Brain microvascular endothelial cell (primary cell): ENCODE data around the gene FAM186B.

Source experiments
- DNase-seq: peaks from one replicate; pipeline ENCODE4 v3.0.0-alpha.2; 2020
- H3K27ac ChIP-seq: fragments of 250-450 bp; sonication (Bioruptor Pico); 2 replicates; pipeline ENCODE4 v1.5.1; 2020; ENCODE audit warnings: mild to moderate bottlenecking, moderate library complexity
- H3K27me3 ChIP-seq: fragments of 250-450 bp; sonication (Bioruptor Pico); replicated peaks from 2 replicates; pipeline ENCODE4 v1.5.1; 2020; ENCODE audit warnings: mild to moderate bottlenecking
- H3K36me3 ChIP-seq: fragments of 250-450 bp; sonication (Bioruptor Pico); replicated peaks from 2 replicates; pipeline ENCODE4 v1.5.1; 2020; ENCODE audit warnings: mild to moderate bottlenecking
- H3K4me3 ChIP-seq: 2 replicates; pipeline ENCODE4 v1.5.1; 2011; ENCODE audit warnings: low read depth, mild to moderate bottlenecking, control low read depth, low read length, moderate library complexity
- CTCF ChIP-seq: IDR thresholded peaks from 2 replicates; pipeline ENCODE4 v1.5.1; 2011; ENCODE audit warnings: low read depth, mild to moderate bottlenecking, moderate library complexity, low read length, control low read depth, inconsistent platforms; ENCODE audit errors: missing control alignments
- in situ Hi-C: cut with HindIII; loops from 2 replicates; pipeline ENCODE4 v1.10.0; 2017; ENCODE audit warnings: low sequenced_read_pairs, low pct_ligation_motif_present

Gene FAM186B

GRCh38 chr12:49565406-49566265, 39.8 kb downstream of the FAM186B start:
- no peak overlapping the region for H3K27ac ChIP-seq
- DNase-seq, result no peak
- no peak for TF ChIP-seq CTCF
- H3K4me3 ChIP-seq, result no peak overlapping the region
- in situ Hi-C loops, result no loop called here
- peaks cover 38% of the 10 kb centered on the region for H3K36me3 ChIP-seq
- no peaks in the 10 kb centered on the region for H3K27me3 ChIP-seq

- Histone ChIP-seq H3K27ac (no peak overlapping the region), H3K36me3 (peaks cover 42% of the 10 kb centered on the region), H3K4me3 (no peak overlapping the region), H3K27me3 (no peaks in the 10 kb centered on the region)
- in situ Hi-C loops, result no loop called here
- DNase-seq, result no peak
- TF ChIP-seq CTCF, result no peak
These were observed 40.6 kb downstream of the FAM186B start for GRCh38 chr12:49564686-49565405.

- in situ Hi-C loops, result no loop called here
- DNase-seq, result no peak
- H3K36me3 ChIP-seq, result peaks cover 50% of the 10 kb centered on the region
- TF ChIP-seq CTCF, result no peak
- H3K27ac ChIP-seq, result no peak overlapping the region
- H3K4me3 ChIP-seq, result no peak overlapping the region
- no peaks in the 10 kb centered on the region for H3K27me3 ChIP-seq
These were observed 41.3 kb downstream of the FAM186B start for GRCh38 chr12:49563951-49564685.

- Histone ChIP-seq H3K36me3 (peaks cover 58% of the 10 kb centered on the region), H3K27me3 (no peaks in the 10 kb centered on the region), H3K27ac (no peak overlapping the region), H3K4me3 (no peak overlapping the region)
- in situ Hi-C loops, result no loop called here
- no peak for DNase-seq
- TF ChIP-seq CTCF, result no peak
These were observed 42.6 kb downstream of the FAM186B start for GRCh38 chr12:49562831-49563230.

GRCh38 chr12:49562233-49562632, 43.2 kb downstream of the FAM186B start:
- Histone ChIP-seq H3K27ac (no peak overlapping the region), H3K4me3 (no peak overlapping the region), H3K27me3 (no peaks in the 10 kb centered on the region), H3K36me3 (peaks cover 60% of the 10 kb centered on the region)
- no peak for TF ChIP-seq CTCF
- no peak for DNase-seq
- in situ Hi-C loops, result no loop called here
